HCT116 (cell line): ENCODE results near the gene EBLN2. TPM values are rescaled to one million over a fixed set of nuclear protein-coding genes. Genes with fewer than 3 reads are reported as not detected.

ENCODE experiments used
- ATAC-seq: fragments of 200-7000 bp; cut with Tn5 transposase; 2 replicates; pipeline ENCODE4 v1.9.1; 2020; ENCODE audit warnings: mild to moderate bottlenecking, moderate library complexity
- BruUV-seq: library from RNA; stranded (reverse); fragments of 400-500 nt; replicated peaks from 2 replicates; lab custom pipeline; 2021; lab: Mats Ljungman, UMichigan
- CTCF ChIA-PET: fragments of 300-600 bp; sonication (Branson Sonifier 250); formaldehyde crosslinking; loops from one replicate; lab custom pipeline; 2021; ENCODE audit warnings: antibody characterized with exemption; lab: Charles Lee
- POLR2A ChIA-PET: fragments of 300-600, 350-600 bp; sonication (Branson Sonifier 250); formaldehyde crosslinking; loops from one replicate; lab custom pipeline; 2021; ENCODE audit warnings: antibody characterized with exemption; lab: Charles Lee
- RAD21 ChIA-PET, 2 experiments: fragments of 300-600 bp; sonication (Branson Sonifier 250); formaldehyde crosslinking; loops; one replicate each; lab custom pipeline; 2023; ENCODE audit warnings: low total read pairs in 2 of 2; ENCODE audit not compliant: uncharacterized antibody in 2 of 2, unreplicated experiment in 2 of 2, low non-redundant PET in 1 of 2; lab: Charles Lee
- DNase-seq: peaks from one replicate; pipeline ENCODE4 v3.0.0-alpha.2; 2010; ENCODE audit warnings: low read depth, low spot score
- H2AFZ ChIP-seq: fragments of 200-600 bp; shearing (Covaris generic), sonication (generic); 2 replicates; pipeline ENCODE4 v1.6.1; 2017; ENCODE audit warnings: low read depth, mixed run types, mixed read lengths, antibody characterized with exemption, low read length; ENCODE audit not compliant: poor library complexity, severe bottlenecking
- H3K27ac ChIP-seq: 2 replicates; pipeline ENCODE4 v1.5.1; 2012; ENCODE audit warnings: low read depth, low read length
- H3K27me3 ChIP-seq: fragments of 200-600 bp; sonication (generic); 2 replicates; pipeline ENCODE4 v1.6.1; 2016; ENCODE audit warnings: mixed run types, low read length, mixed read lengths; ENCODE audit not compliant: insufficient read depth
- H3K36me3 ChIP-seq, 2 experiments: fragments of 200-500 bp in 1 of 2; fragments of 200-600 bp in 1 of 2; sonication (Bioruptor generic) in 1 of 2; sonication (generic) in 1 of 2; 2 replicates each; pipeline versions ENCODE4 v1.5.1 to v1.6.1; 2014 to 2016; ENCODE audit warnings: low read length in 2 of 2, inconsistent platforms in 1 of 2, mixed read lengths in 1 of 2, mixed run types in 1 of 2; ENCODE audit not compliant: insufficient read depth in 2 of 2, control insufficient read depth in 1 of 2
- H3K4me1 ChIP-seq, 2 experiments: fragments of 200-600 bp in 1 of 2; sonication (generic) in 1 of 2; 2 replicates each; pipeline versions ENCODE4 v1.5.1 to v1.6.1; 2012 to 2017; ENCODE audit warnings: low read length in 2 of 2, inconsistent platforms in 1 of 2, mild to moderate bottlenecking in 1 of 2, mixed read lengths in 1 of 2, mixed run types in 1 of 2, moderate library complexity in 1 of 2; ENCODE audit not compliant: insufficient read depth in 2 of 2, control insufficient read depth in 1 of 2
- H3K4me2 ChIP-seq: fragments of 200-600 bp; sonication (generic); 2 replicates; pipeline ENCODE4 v1.6.1; 2017; ENCODE audit warnings: mixed run types, low read length, mixed read lengths
- H3K4me3 ChIP-seq, 2 experiments: fragments of 200-600 bp in 1 of 2; sonication (generic) in 1 of 2; replicated peaks in 1 of 2; 2 replicates each; pipeline ENCODE4 v1.5.1; 2011 to 2016; ENCODE audit warnings: low read length in 2 of 2, control low read depth in 1 of 2, low read depth in 1 of 2, mild to moderate bottlenecking in 1 of 2, mixed read lengths in 1 of 2, mixed run types in 1 of 2
- H3K79me2 ChIP-seq: fragments of 200-600 bp; sonication (generic); 2 replicates; pipeline ENCODE4 v1.6.1; 2017; ENCODE audit warnings: mild to moderate bottlenecking, mixed run types, low read length, moderate library complexity, mixed read lengths; ENCODE audit not compliant: insufficient read depth
- H3K9ac ChIP-seq: fragments of 200-600 bp; sonication (generic); 2 replicates; pipeline ENCODE4 v1.6.1; 2016; ENCODE audit warnings: low read length, mixed read lengths
- H3K9me2 ChIP-seq: fragments of 200-600 bp; sonication (generic), shearing (Covaris generic); 2 replicates; pipeline ENCODE4 v1.6.1; 2017; ENCODE audit warnings: mixed run types, mild to moderate bottlenecking, moderate library complexity; ENCODE audit not compliant: insufficient read depth
- H3K9me3 ChIP-seq, 2 experiments: fragments of 200-500 bp in 1 of 2; fragments of 200-600 bp in 1 of 2; sonication (Bioruptor generic) in 1 of 2; sonication (generic) in 1 of 2; 2 replicates each; pipeline ENCODE4 v1.6.1; 2014 to 2017; ENCODE audit warnings: low read length in 2 of 2, mixed read lengths in 2 of 2, inconsistent platforms in 1 of 2, low read depth in 1 of 2, mild to moderate bottlenecking in 1 of 2, mixed run types in 1 of 2, moderate library complexity in 1 of 2; ENCODE audit not compliant: control insufficient read depth in 1 of 2, insufficient read depth in 1 of 2
- H4K20me1 ChIP-seq: fragments of 200-600 bp; sonication (generic), shearing (Covaris generic); 2 replicates; pipeline ENCODE4 v1.6.1; 2017; ENCODE audit warnings: mixed run types, mild to moderate bottlenecking, moderate library complexity; ENCODE audit not compliant: insufficient read depth
- CEBPB ChIP-seq: IDR thresholded peaks from 2 replicates; pipeline ENCODE4 v1.6.1; 2012; ENCODE audit warnings: low read depth
- ELF1 ChIP-seq: IDR thresholded peaks from 2 replicates; pipeline ENCODE4 v1.6.1; 2012; ENCODE audit warnings: low read depth, borderline replicate concordance
- EZH2 ChIP-seq: fragments of 200-600 bp; sonication (generic); IDR thresholded peaks from 2 replicates; pipeline ENCODE4 v1.6.1; 2017; ENCODE audit warnings: antibody characterized with exemption, mixed run types
- FOSL1 ChIP-seq: IDR thresholded peaks from 2 replicates; pipeline ENCODE4 v1.6.1; 2012; ENCODE audit warnings: low read depth
- POLR2A ChIP-seq: IDR thresholded peaks from 2 replicates; pipeline ENCODE4 v1.7.0; 2011; ENCODE audit warnings: borderline replicate concordance; ENCODE audit not compliant: insufficient read depth, insufficient read length; ENCODE audit errors: extremely low read depth
- POLR2AphosphoS5 ChIP-seq: IDR thresholded peaks from 2 replicates; pipeline ENCODE4 v1.6.1; 2011; ENCODE audit warnings: mild to moderate bottlenecking, low read depth, low read length, moderate library complexity
- SIN3A ChIP-seq: IDR thresholded peaks from 2 replicates; pipeline ENCODE4 v1.6.1; 2012; ENCODE audit warnings: low read depth
- TCF7L2 ChIP-seq: IDR thresholded peaks from 2 replicates; pipeline ENCODE4 v1.7.0; 2011; ENCODE audit warnings: borderline replicate concordance, inconsistent platforms; ENCODE audit not compliant: insufficient read depth, insufficient read length; ENCODE audit errors: extremely low read depth
- YY1 ChIP-seq: IDR thresholded peaks from 2 replicates; pipeline ENCODE4 v1.6.1; 2011; ENCODE audit warnings: low read length, low read depth, moderate library complexity, mild to moderate bottlenecking; ENCODE audit not compliant: insufficient replicate concordance; ENCODE audit errors: extremely low read depth
- intact Hi-C: fragments of 100-400 bp; cut with micrococcal nuclease; formaldehyde crosslinking; loops from 2 replicates; pipeline ENCODE4 v1.10.0; 2022
- total RNA-seq: library from RNA; stranded (reverse); gene quantifications from one replicate; pipeline ENCODE4 v1.2.1, GENCODE V29; 2021; ENCODE audit not compliant: unreplicated experiment
- TF ChIP-seq, protein P1 (sequence below): IDR thresholded peaks from 2 replicates; pipeline ENCODE4 v1.6.1; 2012
- TF ChIP-seq, protein P2 (sequence below): IDR thresholded peaks from 2 replicates; pipeline ENCODE4 v1.6.1; 2012; ENCODE audit warnings: low read depth
- TF ChIP-seq, protein P3 (sequence below), 3 experiments: fragments of 200-600 bp in 1 of 3; sonication (generic) in 1 of 3; IDR thresholded peaks in 2 of 3; conservative IDR thresholded peaks in 1 of 3; 2 replicates each; pipeline ENCODE4 v1.5.1; 2012 to 2017; ENCODE audit warnings: low read depth in 2 of 3, low read length in 2 of 3, antibody characterized with exemption in 1 of 3, borderline replicate concordance in 1 of 3, control low read depth in 1 of 3, mild to moderate bottlenecking in 1 of 3, mixed read lengths in 1 of 3, mixed run types in 1 of 3, moderate library complexity in 1 of 3; ENCODE audit not compliant: insufficient read depth in 1 of 3

The EBLN2 gene
- total RNA-seq, 1 experiment from 2014 or later = 5.1 TPM

DNA sequence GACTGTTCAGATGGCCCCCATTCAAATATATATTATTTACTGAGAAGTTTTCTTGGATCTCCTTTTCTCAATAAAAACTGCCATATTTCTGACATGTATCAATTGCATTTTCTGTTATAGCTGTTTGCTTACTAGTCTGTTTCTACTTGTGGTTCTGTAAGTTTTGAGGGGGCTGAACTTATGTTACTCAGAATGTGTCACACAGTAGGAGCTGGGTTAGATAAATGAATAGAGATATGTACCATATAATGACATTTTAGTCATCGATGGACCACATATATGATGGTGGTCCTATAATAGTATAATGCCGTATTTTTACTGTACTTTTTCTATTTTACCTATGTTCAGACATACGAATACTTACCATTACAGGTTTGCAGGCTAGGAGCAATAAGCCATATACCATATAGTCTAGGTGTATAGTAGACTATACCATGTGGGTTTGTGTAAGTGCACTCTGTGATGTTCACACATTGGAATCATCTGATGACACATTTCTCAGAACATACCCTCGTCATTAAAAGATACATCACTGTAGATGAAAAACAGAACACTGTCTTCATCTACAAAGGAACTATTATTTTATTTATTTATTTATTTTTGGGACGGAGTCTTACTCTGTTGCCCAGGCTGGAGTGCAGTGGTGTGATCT is 42.5 kb upstream of the EBLN2 start:
- Histone ChIP-seq H3K9ac (no peak overlapping the region), H3K36me3 (peaks cover 0 to 4% of the 10 kb centered on the region in 2 experiments; a peak in 1 of 4 replicates), H3K4me1 (peaks cover 4 to 7% of the 10 kb centered on the region in 2 experiments; a peak in 3 of 4 replicates), H3K79me2 (peaks cover 100% of the 10 kb centered on the region), H3K27ac (no peak overlapping the region), H4K20me1 (peaks cover 22% of the 10 kb centered on the region), H3K27me3 (no peaks in the 10 kb centered on the region), H3K4me3 (no peak overlapping the region), H3K9me2 (no peaks in the 10 kb centered on the region), H3K9me3 (no peaks in the 10 kb centered on the region), H2AFZ (no peak overlapping the region), H3K4me2 (no peak overlapping the region)
- ATAC-seq (no peak), DNase-seq (no peak)
- ChIA-PET RAD21 (no interaction called here), POLR2A (no interaction called here), CTCF (no interaction called here)
- no TSS peak for BruUV-seq
- TF ChIP-seq ELF1 = no peak
- TF ChIP-seq, protein P1, sequence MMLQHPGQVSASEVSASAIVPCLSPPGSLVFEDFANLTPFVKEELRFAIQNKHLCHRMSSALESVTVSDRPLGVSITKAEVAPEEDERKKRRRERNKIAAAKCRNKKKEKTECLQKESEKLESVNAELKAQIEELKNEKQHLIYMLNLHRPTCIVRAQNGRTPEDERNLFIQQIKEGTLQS = no peak
- TF ChIP-seq, protein P2, sequence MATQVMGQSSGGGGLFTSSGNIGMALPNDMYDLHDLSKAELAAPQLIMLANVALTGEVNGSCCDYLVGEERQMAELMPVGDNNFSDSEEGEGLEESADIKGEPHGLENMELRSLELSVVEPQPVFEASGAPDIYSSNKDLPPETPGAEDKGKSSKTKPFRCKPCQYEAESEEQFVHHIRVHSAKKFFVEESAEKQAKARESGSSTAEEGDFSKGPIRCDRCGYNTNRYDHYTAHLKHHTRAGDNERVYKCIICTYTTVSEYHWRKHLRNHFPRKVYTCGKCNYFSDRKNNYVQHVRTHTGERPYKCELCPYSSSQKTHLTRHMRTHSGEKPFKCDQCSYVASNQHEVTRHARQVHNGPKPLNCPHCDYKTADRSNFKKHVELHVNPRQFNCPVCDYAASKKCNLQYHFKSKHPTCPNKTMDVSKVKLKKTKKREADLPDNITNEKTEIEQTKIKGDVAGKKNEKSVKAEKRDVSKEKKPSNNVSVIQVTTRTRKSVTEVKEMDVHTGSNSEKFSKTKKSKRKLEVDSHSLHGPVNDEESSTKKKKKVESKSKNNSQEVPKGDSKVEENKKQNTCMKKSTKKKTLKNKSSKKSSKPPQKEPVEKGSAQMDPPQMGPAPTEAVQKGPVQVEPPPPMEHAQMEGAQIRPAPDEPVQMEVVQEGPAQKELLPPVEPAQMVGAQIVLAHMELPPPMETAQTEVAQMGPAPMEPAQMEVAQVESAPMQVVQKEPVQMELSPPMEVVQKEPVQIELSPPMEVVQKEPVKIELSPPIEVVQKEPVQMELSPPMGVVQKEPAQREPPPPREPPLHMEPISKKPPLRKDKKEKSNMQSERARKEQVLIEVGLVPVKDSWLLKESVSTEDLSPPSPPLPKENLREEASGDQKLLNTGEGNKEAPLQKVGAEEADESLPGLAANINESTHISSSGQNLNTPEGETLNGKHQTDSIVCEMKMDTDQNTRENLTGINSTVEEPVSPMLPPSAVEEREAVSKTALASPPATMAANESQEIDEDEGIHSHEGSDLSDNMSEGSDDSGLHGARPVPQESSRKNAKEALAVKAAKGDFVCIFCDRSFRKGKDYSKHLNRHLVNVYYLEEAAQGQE = no peak
- TF ChIP-seq, protein P3, sequence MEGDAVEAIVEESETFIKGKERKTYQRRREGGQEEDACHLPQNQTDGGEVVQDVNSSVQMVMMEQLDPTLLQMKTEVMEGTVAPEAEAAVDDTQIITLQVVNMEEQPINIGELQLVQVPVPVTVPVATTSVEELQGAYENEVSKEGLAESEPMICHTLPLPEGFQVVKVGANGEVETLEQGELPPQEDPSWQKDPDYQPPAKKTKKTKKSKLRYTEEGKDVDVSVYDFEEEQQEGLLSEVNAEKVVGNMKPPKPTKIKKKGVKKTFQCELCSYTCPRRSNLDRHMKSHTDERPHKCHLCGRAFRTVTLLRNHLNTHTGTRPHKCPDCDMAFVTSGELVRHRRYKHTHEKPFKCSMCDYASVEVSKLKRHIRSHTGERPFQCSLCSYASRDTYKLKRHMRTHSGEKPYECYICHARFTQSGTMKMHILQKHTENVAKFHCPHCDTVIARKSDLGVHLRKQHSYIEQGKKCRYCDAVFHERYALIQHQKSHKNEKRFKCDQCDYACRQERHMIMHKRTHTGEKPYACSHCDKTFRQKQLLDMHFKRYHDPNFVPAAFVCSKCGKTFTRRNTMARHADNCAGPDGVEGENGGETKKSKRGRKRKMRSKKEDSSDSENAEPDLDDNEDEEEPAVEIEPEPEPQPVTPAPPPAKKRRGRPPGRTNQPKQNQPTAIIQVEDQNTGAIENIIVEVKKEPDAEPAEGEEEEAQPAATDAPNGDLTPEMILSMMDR (IDR thresholded peaks at IDR 0.05 in 2 of 3, conservative IDR thresholded peaks at IDR 0.05 in 1 of 3; ENCODE audit: borderline replicate concordance in 1 of 3, insufficient read depth in 1 of 3, low read depth in 2 of 3, low read length in 2 of 3) = no peak
- no peak for TF ChIP-seq YY1
- no peak for TF ChIP-seq SIN3A
- no peak for TF ChIP-seq TCF7L2
- no peak for TF ChIP-seq POLR2A
- no peak for TF ChIP-seq FOSL1
- no peak for TF ChIP-seq EZH2
- no peak for TF ChIP-seq POLR2AphosphoS5
- no peak for TF ChIP-seq CEBPB
- intact Hi-C loops = no loop called here
